Activated CD4-positive, alpha-beta T cell treated with anti-CD3 and anti-CD28 coated beads, Interleukin-2, amount 10 ng/mL, durations not matched to agents 7 days and 5 days (primary cell): ENCODE measurements around the gene CYP24A1. TPM values are rescaled to one million over a fixed set of nuclear protein-coding genes. Genes with fewer than 3 reads are reported as not detected.
"Not testable (repeated sequence)": the region's sequence is repeated elsewhere in the genome, so short reads cannot be mapped to it uniquely, and the experiment has no call there.

Experiments
- CTCF ChIA-PET: fragments of 350-600 bp; sonication (Branson Sonifier 250); formaldehyde crosslinking; loops from one replicate; lab custom pipeline; 2021; ENCODE audit warnings: antibody characterized with exemption; lab: Charles Lee
- POLR2A ChIA-PET: fragments of 350-600 bp; sonication (Branson Sonifier 250); formaldehyde crosslinking; loops from one replicate; lab custom pipeline; 2021; ENCODE audit warnings: antibody characterized with exemption; lab: Charles Lee
- DNase-seq: peaks from one replicate; pipeline ENCODE4 v3.0.0-alpha.2; 2020
- H3K27ac Mint-ChIP-seq: one replicate; pipeline ENCODE4 v1.8.0; 2021; ENCODE audit warnings: mild to moderate bottlenecking, moderate library complexity, mixed read lengths
- H3K27me3 Mint-ChIP-seq: one replicate; pipeline ENCODE4 v1.8.0; 2021; ENCODE audit warnings: mixed read lengths
- H3K36me3 Mint-ChIP-seq: one replicate; pipeline ENCODE4 v1.8.0; 2021; ENCODE audit warnings: low read depth, mixed read lengths
- H3K4me1 Mint-ChIP-seq: one replicate; pipeline ENCODE4 v1.8.0; 2021; ENCODE audit warnings: mixed read lengths
- H3K4me3 Mint-ChIP-seq: one replicate; pipeline ENCODE4 v1.8.0; 2021; ENCODE audit warnings: mild to moderate bottlenecking, moderate library complexity, mixed read lengths
- H3K9me3 Mint-ChIP-seq: one replicate; pipeline ENCODE4 v1.8.0; 2021; ENCODE audit warnings: mixed read lengths
- total RNA-seq, 2 experiments: library from RNA; stranded (reverse); gene quantifications; one replicate each; pipeline ENCODE4 v1.2.3, GENCODE V29; 2021

CYP24A1 gene
- total RNA-seq, 2 experiments from 2014 or later: not detected

GRCh38 chr20:54129350-54129749 lies 44.4 kb downstream of the CYP24A1 start:
- no peak overlapping the region for H3K27ac Mint-ChIP-seq

DNA sequence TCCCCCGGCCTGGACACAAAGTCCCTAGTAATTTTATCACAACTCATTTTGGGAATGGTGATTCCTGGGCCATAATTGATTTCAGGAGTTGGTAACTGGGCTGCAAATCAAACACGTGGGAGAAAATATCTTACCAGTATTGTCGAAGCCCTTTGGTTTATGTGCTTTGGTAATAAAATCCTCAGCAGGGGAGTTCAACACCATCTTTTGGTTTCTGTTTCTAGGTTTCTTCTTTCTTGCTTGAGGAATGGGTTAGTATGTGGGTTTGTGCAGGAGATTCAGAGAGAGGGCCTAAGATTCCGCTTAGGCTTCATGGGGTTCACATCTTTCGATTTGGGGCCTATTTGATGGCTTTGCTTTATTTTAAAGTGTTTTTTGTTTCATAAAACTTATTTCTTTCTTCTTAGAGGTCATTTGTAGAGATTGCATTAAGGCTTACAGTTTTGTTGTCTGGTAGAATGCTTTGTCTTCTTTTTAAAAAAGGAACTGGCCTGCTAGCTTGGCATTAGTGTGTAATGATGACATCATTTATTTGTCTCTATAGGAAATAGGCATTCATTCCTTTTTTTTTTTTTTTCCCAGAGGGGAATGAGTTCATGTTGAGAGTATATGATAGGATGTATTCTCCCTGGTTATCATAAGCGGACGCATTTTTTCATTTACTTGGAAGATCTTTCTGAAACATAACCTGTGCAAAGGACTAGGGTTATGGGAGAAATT lies 45.8 kb downstream of the CYP24A1 start:
- Mint-ChIP-seq H3K9me3 (peaks cover 5% of the 10 kb centered on the region), H3K4me1 (no peaks in the 10 kb centered on the region), H3K36me3 (no peaks in the 10 kb centered on the region), H3K4me3 (no peak overlapping the region), H3K27me3 (no peaks in the 10 kb centered on the region), H3K27ac (no peak overlapping the region)
- ChIA-PET CTCF (interaction anchor here (0.6 to 1.0 kb wide), 4 partner anchors 10 to 539 kb away, joined by 3 to 4 read pairs (median 3); no protein-coding TSS in a partner anchor), POLR2A (no interaction called here)
- DNase-seq: no peak

More at GRCh38 chr20:54129350-54129749, 44.4 kb downstream of the CYP24A1 start:
- ChIA-PET POLR2A (no interaction called here), CTCF (no interaction called here)
- DNase-seq: no peak
- peaks cover 5% of the 10 kb centered on the region for H3K9me3 Mint-ChIP-seq
- H3K36me3 Mint-ChIP-seq: no peaks in the 10 kb centered on the region
- no peaks in the 10 kb centered on the region for H3K4me1 Mint-ChIP-seq
- H3K4me3 Mint-ChIP-seq: no peak overlapping the region
- no peaks in the 10 kb centered on the region for H3K27me3 Mint-ChIP-seq

- H3K27ac Mint-ChIP-seq: no peak overlapping the region
- H3K27me3 Mint-ChIP-seq: no peaks in the 10 kb centered on the region
- no peak for DNase-seq
- H3K36me3 Mint-ChIP-seq: no peaks in the 10 kb centered on the region
- H3K4me1 Mint-ChIP-seq: no peaks in the 10 kb centered on the region
- ChIA-PET POLR2A (no interaction called here), CTCF (interaction anchor here (0.6 to 0.7 kb wide), 3 partner anchors 26 to 540 kb away, joined by 3 read pairs; no protein-coding TSS in a partner anchor)
- H3K9me3 Mint-ChIP-seq: peaks cover 5% of the 10 kb centered on the region
- H3K4me3 Mint-ChIP-seq: no peak overlapping the region
Observed at GRCh38 chr20:54126806-54127655, 46.8 kb downstream of the CYP24A1 start.

DNA sequence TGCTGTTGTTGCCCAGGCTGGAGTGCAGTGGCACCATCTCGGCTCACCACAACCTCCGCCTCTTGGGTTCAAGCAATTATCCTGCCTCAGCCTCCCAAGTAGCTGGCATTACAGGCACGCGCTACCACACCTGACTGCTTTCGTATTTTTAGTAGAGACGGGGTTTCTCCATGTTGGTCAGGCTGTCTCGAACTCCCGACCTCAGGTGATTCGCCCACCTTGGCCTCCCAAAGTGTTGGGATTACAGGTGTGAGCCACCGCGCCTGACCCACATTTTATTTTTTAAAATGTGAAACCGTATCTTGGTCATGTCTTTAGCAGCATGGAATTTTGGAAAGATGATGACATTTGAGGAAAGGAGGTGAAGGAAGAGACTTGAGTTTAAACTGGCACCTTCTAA lies 47.5 kb downstream of the CYP24A1 start:
- H3K9me3 Mint-ChIP-seq, H3K27me3 Mint-ChIP-seq, DNase-seq, H3K36me3 Mint-ChIP-seq, H3K27ac Mint-ChIP-seq, H3K4me1 Mint-ChIP-seq, POLR2A ChIA-PET, H3K4me3 Mint-ChIP-seq: not testable (repeated sequence)
- CTCF ChIA-PET: interaction anchor here (0.6 kb wide), 1 partner anchor 26 kb away, joined by 3 read pairs; no protein-coding TSS in a partner anchor

- POLR2A ChIA-PET: no interaction called here
- DNase-seq: no peak
- no peak overlapping the region for H3K27ac Mint-ChIP-seq
- CTCF ChIA-PET: no interaction called here
- H3K27me3 Mint-ChIP-seq: no peaks in the 10 kb centered on the region
- no peaks in the 10 kb centered on the region for H3K4me1 Mint-ChIP-seq
- no peaks in the 10 kb centered on the region for H3K9me3 Mint-ChIP-seq
- no peak overlapping the region for H3K4me3 Mint-ChIP-seq
- no peaks in the 10 kb centered on the region for H3K36me3 Mint-ChIP-seq
Observed at GRCh38 chr20:54123587-54124180, 50.1 kb downstream of the CYP24A1 start.

- Mint-ChIP-seq H3K27me3 (no peaks in the 10 kb centered on the region), H3K4me1 (no peaks in the 10 kb centered on the region), H3K36me3 (no peaks in the 10 kb centered on the region), H3K27ac (no peak overlapping the region), H3K9me3 (no peaks in the 10 kb centered on the region), H3K4me3 (no peak overlapping the region)
- no peak for DNase-seq
- ChIA-PET CTCF (no interaction called here), POLR2A (no interaction called here)
Observed at GRCh38 chr20:54122681-54123586, 50.9 kb downstream of the CYP24A1 start.

- Mint-ChIP-seq H3K4me3 (no peak overlapping the region), H3K27me3 (no peaks in the 10 kb centered on the region), H3K27ac (no peak overlapping the region), H3K36me3 (no peaks in the 10 kb centered on the region), H3K4me1 (no peaks in the 10 kb centered on the region), H3K9me3 (no peaks in the 10 kb centered on the region)
- CTCF ChIA-PET: no interaction called here
- POLR2A ChIA-PET: no interaction called here
- DNase-seq: no peak
Observed at GRCh38 chr20:54122189-54122588, 51.6 kb downstream of the CYP24A1 start.

GRCh38 chr20:54119744-54120143 lies 54.0 kb downstream of the CYP24A1 start:
- Mint-ChIP-seq H3K27me3 (no peaks in the 10 kb centered on the region), H3K27ac (no peak overlapping the region), H3K4me3 (no peak overlapping the region), H3K9me3 (no peaks in the 10 kb centered on the region), H3K4me1 (no peaks in the 10 kb centered on the region), H3K36me3 (no peaks in the 10 kb centered on the region)
- CTCF ChIA-PET: no interaction called here
- DNase-seq: no peak
- POLR2A ChIA-PET: no interaction called here

- no peak overlapping the region for H3K4me3 Mint-ChIP-seq
- CTCF ChIA-PET: interaction anchor here (0.6 kb wide), 1 partner anchor 1312 kb away, joined by 3 read pairs; no protein-coding TSS in a partner anchor
- peaks cover 4% of the 10 kb centered on the region for H3K27me3 Mint-ChIP-seq
- H3K9me3 Mint-ChIP-seq: no peaks in the 10 kb centered on the region
- no peak overlapping the region for H3K27ac Mint-ChIP-seq
- H3K4me1 Mint-ChIP-seq: no peaks in the 10 kb centered on the region
- POLR2A ChIA-PET: no interaction called here
- no peak for DNase-seq
- no peaks in the 10 kb centered on the region for H3K36me3 Mint-ChIP-seq
Observed at GRCh38 chr20:54118220-54119001, 55.4 kb downstream of the CYP24A1 start.

DNA sequence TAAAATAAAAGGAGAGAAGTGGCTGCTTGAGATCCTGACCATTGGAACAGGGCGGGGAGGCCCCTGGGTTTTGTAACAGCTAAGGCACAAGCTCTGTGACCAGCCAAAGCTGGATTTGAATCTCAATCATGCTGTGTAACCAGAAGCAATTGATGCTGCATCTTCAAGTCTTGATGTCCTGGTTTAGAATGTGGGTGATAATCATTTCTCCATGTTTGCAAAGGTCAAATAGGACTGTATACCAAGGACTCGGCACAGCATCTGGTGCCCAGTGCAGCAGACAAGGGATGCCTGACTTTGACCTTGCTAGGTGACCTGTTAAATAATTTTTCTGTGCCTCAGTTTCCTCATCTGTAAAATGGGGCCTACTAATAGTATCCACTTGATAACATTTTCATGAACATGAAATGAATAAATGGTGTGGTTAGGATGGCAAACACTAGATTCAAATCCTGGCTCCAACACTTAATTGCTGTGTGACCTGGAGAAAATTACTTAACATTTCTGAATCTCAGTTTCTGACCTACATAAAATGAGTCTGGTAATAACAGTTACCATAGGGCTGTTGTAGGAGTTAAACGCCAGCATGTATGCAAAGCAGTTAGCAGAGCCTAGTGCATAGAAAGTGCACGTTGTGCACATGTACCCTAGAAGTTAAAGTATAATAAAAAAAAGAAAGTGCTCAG lies 57.1 kb downstream of the CYP24A1 start:
- POLR2A ChIA-PET: no interaction called here
- H3K27ac Mint-ChIP-seq: no peak overlapping the region
- CTCF ChIA-PET: no interaction called here
- H3K4me3 Mint-ChIP-seq: no peak overlapping the region
- no peaks in the 10 kb centered on the region for H3K36me3 Mint-ChIP-seq
- no peaks in the 10 kb centered on the region for H3K9me3 Mint-ChIP-seq
- no peak for DNase-seq
- peaks cover 4% of the 10 kb centered on the region for H3K27me3 Mint-ChIP-seq
- H3K4me1 Mint-ChIP-seq: no peaks in the 10 kb centered on the region

GRCh38 chr20:54115172-54115854 lies 58.5 kb downstream of the CYP24A1 start:
- H3K36me3 Mint-ChIP-seq: no peaks in the 10 kb centered on the region
- H3K27me3 Mint-ChIP-seq: peaks cover 4% of the 10 kb centered on the region
- H3K4me1 Mint-ChIP-seq: no peaks in the 10 kb centered on the region
- ChIA-PET POLR2A (no interaction called here), CTCF (no interaction called here)
- DNase-seq: no peak
- H3K27ac Mint-ChIP-seq: no peak overlapping the region
- no peaks in the 10 kb centered on the region for H3K9me3 Mint-ChIP-seq
- no peak overlapping the region for H3K4me3 Mint-ChIP-seq
